HG03558 (cell line): ENCODE data around the gene CERS2.

ENCODE experiments used
- ATAC-seq: cut with Tn5 transposase; IDR thresholded peaks from one replicate; pipeline ENCODE4 v1.9.1; 2021; ENCODE audit warnings: moderate number of reproducible peaks; ENCODE audit not compliant: unreplicated experiment; ENCODE audit errors: extremely low read depth

The CERS2 gene, protein sequence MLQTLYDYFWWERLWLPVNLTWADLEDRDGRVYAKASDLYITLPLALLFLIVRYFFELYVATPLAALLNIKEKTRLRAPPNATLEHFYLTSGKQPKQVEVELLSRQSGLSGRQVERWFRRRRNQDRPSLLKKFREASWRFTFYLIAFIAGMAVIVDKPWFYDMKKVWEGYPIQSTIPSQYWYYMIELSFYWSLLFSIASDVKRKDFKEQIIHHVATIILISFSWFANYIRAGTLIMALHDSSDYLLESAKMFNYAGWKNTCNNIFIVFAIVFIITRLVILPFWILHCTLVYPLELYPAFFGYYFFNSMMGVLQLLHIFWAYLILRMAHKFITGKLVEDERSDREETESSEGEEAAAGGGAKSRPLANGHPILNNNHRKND

DNA sequence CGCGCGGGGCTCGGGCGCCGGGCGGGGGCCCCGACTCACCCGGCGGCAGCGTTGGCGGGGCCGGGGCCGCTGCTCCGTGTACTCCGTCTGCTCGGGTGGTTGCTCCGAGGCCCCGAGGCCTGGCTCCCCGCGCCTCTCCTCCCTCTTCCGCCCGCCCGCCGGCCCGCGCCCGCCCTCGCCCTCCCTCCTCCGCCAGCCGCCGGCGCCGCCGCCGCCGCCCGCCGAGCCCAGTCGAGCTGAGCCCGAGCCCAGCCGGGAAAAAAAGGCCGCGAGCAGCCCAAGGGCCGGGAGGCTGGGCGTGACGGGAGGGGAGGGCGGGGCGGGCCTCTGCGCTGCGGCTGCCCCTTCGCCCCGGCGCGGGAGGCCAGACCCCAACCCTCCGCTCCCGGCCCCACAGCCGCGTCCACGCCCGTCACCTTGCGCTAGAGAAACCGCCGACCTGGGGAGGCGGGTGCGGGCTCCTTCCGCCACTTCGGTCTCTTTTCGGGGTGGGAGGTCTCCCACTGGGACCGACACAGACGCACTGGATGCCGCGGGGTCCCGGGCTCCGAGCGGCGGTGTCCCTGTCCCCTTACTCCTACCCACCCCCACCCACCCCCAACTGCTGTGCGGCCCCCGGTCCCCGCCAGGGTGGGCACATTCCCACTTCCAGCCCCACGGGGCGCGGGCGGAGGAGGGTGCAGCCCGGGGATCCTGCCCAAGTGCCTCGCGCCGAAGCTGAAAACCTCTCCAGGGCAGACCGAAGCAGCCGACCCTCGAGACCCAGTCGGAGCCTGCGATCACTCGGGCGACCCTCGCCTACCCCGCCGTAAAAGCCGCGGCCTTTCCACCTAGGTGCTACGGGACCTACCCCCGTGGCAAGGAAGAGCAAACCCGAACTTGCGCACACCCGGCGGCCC, at the start of gene CERS2:
Gene CERS2 (minus strand): TSS at position 256 of the 899 bp plus-strand sequence. CDS start 5,745 bp downstream, outside the sequence.
- no peak for ATAC-seq

DNA sequence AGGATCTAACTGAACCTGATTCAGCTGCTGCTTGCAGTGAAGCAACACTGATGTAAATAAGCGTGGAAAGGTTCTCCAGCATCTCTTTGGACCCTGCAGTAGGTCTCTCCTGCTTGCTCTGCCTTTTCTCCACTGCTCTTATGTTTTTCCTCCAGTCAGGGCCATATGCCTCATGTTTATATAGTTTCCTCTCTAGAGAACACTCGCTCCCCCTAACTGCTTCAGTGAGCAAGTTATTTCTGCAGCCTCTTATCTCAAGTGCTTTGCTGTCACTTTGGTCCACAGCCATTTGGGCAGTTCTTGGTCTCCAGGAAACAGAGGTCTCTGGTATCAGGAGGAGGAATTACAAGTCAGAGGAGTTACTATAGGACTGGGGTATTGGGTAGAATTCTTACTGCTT, 38.9 kb upstream of the CERS2 start:
- no peak for ATAC-seq

DNA sequence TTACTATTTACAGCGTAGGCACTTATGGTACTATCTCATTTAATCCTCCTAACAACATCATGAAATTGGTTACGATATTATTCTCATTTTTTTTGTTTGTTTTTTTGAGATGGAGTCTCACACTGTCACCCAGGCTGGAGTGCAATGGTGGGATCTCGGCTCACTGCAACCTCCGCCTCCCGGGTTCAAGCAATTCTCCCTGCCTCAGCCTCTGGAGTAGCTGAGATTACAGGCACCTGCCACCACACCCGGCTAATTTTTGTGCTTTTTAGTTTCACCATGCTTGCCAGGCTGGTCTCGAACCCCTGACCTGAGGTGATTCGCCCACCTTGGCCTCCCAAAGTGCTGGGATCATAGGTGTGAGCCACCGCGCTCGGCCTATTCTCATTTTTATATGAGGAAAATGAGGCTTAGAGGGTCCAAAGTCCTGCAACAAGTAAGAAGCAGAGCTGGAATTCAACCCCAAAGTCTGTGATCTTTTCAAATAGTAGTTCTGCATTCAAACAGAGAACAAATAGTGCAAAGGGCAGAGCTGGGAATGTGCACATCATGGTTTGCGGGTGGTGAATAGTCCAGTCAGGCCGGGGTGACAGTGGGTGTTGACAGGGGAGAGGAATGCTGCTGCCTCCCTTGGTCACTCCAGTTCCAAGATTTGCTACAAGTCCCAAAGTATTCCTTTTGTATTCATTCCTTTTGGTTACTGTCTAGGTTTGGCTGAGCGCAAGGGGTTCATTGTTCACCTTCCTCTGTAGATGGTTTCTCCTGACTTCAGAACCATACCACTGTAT, 38.2 kb upstream of the CERS2 start:
- ATAC-seq, result no peak

DNA sequence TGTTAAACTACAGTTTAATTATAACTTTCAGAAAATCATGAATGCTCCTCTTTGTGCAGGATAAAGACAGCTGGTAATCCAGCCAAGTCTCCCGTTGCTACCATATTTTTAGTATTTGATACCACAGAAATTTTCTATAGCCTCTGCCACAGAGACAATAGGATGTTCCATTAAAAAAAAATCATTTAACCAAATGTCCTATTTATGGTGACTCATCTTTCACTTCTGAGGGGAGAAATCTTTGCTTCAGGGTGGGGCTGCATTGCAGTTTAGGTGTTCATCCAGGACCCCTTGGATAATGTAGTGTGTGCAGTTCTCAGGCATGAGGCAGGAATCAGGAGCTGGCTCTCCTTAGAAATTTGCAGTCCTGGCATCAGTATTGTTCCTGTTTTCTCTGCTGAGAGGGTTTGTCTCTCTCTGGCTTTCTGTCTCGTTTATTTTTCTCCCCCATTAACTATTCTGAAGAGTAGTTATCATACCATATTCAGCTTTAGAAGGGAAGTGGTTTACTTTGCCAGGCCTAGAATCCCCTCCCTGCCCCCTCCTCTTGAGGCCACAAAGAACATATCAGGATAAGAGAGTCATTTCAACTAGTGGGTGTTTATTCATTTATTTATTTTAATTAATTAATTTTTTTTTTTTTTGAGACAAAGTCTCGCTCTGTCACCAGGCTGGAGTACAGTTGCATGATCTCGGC, 36.7 kb upstream of the CERS2 start:
- no peak for ATAC-seq

DNA sequence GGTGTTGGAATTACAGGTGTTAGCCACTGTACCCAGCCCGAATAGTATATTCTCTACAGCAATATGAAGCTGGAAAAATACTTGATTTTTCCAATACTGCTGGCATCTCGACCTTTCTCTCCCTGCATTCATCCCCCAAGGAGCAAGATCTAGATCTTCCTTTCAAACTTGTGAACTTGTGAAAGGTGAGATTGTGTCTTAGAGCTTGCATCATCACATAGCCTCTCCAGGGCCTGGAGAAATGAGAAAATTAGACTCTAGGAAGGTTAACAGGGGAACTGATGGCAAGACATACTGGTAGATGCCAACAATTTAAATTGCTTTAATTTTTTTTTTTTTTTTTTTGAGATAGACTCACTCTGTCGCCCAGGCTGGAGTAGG, 35.7 kb upstream of the CERS2 start:
- no peak for ATAC-seq

DNA sequence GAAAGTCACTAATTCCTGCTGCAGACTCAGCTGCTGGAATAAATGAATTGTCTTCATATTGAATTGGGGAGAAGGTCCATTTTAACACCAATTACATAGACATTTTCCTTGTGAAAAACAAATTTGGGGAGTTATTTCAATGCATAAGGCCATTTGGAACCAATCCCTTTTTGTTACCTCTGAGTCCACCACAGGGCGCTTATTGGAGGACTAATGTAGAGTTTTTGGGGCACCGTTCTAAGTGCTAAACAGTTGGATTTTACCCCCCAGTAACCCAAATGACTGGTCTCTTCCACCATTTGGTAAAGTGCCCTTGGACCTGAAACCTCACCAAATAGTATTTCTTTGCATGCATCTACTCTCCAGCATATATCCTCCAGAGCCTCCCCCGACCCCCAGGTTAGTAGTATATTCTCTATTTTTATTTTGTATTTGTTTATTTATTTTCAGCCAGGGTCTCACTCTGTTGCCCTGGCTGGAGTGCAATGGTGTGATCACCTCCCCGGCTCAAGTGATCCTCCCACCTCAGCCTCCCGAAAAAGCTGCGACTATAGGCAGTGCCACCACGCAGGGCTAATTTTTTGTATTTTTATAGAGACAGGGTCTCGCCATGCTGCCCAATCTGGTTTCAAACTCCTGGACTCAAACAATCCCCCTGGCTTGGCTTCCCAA, 35.2 kb upstream of the CERS2 start:
- ATAC-seq, result no peak

DNA sequence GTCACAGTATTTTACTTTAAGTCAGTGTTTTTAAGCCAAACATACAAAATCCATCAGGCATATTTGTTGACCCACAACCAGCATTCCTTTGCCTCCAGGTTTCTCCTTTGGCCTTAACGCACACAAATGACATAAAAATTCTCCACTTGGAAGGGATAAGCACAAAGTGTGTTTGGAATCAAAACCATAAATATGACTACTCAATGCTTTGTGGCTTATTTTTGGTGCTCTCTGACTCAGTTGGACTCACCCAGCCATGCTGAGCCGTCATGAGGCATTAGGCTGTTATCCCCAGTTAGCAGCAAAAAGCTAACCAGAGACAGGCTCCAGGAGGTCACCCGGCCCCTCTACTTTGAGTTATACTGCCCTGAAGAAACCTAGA, 34.6 kb upstream of the CERS2 start:
- ATAC-seq, result no peak

DNA sequence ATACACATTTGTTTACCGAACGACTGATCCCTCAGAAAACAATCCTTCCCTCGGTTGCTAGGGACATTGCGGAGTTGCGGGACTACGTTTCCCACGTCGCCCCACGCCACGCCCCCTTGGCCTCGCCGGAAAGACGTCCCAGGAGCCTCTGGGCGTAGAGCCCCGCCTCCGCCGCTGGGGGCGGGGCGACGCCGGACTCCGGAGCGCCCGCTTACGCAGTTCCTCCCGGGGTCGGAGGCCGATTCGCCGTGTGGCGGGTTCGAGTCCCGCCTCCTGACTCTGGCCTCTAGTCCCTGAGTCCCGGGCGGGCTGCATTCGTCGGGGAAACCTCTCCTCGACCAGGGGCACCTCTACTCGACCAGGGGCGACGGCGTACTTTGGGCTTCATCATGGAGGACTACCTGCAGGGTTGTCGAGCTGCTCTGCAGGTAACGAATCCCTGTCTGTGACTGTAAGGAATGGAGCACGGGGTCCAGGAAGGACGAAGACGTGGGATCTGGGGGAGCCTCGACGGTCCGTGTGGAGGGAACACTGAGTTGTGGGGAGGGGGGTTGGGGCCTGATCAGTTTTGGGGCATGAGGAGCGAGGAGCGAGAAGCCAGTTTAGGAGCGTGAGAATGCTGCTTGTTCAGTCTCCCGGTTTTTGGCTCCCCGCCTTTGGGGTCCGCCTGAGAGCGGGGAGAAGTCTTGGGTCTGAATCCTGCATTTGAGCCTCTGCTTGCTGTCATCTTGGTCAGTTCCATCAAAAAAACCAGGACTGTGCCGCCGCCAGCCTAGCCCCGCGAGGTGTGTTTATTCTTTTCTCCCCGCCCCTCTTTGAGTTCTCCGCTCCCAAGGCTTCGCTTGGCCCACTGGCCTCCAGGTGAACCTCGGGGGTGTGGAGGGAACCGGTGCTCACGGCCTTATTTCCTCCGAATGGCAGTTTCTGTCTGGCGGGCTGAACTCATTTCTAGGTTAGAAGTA, 33.9 kb upstream of the CERS2 start, which contains the start of gene PRUNE1:
Gene PRUNE1 (plus strand): TSS at position 206 of the 962 bp plus-strand sequence. CDS start 184 bp downstream, at position 390.
- ATAC-seq, result no peak

DNA sequence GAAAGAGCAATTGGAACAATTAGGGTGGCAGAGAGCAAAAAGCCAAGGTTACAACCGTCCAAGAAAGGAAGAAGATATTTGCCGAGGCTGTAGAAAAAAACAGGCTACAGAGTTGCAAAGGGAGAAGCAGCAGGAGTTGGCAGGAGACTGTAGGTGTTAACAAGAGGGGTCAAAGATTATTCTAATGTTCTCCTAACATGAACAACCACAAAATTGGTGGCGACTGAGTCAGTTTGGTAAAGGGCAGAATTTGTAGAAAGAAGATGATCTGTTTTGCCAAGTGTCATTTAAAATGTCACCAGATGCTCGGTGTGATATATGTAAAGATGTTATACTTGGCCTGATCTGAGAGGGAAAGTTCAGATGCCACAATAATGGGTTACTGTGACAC, 33.2 kb upstream of the CERS2 start:
- ATAC-seq, result no peak

DNA sequence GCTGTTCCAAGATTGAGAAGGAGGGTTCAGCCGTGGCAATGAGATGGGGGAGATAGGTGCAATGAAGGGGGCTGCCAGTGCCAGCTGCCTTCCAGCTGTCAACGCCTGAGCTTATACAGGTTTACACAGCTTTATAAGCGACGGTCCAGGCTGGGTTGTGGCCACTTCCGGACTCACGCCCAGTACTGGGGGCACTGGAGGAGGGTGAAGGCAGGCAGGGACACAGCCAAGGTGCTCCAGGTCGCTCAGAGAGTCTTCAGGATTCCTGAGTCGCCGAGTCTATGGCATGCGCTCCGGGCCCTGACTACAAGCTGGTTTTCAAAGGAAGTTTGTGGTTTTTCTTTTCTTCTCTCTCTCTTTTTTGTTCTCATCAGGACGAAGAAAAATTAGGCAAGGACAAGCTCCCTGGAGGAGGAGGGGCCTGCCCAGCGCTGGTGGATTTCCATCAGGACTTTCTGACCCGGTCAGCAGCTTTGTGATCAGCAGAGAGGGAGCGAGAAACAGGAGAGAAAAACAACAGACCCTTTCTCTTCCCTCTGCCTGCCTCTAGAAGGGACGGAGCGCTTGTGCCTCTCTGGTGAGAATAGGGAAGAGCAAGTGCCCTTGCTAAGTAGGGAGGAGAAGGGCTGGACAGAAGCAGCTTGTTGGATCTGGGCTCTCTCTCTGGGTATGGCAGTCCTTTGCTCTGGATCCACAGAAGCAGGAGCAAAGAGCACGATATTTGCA, 31.9 kb upstream of the CERS2 start, which contains the start of gene MINDY1:
Gene MINDY1 (minus strand): TSS at position 576 of the 726 bp plus-strand sequence. CDS start 4,285 bp downstream, outside the sequence.
- no peak for ATAC-seq

DNA sequence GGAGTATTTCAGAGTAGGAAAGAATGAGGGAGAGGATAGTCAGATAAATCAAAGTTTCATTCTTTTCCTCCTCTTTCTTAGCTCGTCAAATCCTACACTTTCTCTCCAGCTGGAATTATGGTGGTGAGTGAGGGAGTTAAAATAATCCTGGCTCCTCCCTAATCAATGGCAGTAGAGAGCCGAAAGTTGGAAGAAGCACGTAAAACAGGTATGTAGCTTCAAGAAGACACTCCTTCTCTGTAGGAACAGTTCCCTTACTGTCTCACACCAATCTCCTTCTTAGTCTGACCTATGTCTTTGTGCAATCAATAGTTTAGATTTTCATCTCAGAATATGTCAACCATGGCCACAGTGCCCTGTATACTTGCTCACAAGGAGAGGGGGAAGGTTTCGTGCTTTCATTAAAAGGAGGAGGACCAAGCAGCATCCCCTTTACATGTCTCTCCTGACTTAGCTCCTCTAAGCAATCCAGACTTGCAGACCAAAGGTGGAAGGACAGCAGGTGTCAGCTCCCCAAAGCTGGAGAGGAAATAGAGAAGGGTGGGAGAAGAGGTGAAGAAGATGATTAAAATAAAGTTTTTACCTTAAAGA, 31.2 kb upstream of the CERS2 start:
- no peak for ATAC-seq

DNA sequence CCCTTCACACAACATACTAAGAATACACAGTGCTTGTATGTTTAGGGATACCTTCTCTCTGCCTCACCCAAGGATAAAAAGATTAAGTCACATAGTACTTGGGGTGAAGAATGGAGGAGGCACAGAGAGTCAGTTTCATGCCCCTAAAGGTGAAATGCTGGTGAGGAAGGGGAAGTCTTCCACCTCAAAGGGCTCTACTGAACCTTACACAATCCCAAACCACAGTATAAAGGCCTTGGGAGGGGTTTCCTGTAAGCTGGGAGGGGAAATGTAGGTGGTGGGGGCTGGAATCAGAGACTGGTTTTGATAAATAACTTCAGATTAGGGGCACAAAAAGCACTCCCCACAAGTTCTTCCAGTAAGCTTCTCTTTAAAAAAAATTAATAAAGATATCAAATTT, 28.5 kb upstream of the CERS2 start:
- ATAC-seq, result no peak

DNA sequence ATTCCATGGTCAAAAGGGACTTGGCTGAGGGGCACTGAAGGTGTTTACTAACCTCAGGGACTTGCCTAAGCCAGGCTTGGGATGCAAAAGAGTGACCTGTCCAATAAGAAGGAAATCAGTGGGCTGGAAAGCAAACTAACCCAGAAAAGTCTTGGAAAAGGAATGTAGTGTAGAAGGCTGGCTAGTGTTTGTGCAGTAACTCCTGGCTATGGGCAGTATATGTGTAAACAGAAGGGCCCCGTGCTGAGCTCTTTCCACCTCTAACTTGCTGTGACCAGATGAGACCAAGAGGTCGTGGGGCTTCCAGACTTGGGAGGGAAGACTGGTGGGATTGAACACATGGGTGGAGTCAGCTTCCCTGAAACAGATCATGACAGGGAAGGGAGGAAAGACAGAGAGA, 28.0 kb upstream of the CERS2 start:
- no peak for ATAC-seq

DNA sequence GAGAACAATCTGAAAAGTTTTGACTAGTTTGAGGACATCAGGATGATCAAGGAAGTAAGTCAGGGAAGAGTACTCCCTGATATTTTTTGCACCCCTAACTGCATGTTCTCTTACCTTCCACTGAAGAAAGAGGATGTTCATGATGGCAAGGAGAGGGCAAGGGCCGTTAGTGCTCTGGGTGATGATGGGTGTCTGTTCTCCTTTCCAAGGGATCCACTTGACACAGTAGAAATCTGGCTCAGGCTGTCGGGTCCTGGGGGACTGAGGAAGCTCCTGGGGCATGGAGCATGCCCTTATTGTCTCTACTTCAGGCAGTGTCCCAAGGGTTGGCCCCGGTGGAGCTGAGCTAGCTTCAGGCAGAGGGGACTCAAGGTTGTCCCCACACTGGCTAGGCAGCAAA, 27.4 kb upstream of the CERS2 start:
- no peak for ATAC-seq

DNA sequence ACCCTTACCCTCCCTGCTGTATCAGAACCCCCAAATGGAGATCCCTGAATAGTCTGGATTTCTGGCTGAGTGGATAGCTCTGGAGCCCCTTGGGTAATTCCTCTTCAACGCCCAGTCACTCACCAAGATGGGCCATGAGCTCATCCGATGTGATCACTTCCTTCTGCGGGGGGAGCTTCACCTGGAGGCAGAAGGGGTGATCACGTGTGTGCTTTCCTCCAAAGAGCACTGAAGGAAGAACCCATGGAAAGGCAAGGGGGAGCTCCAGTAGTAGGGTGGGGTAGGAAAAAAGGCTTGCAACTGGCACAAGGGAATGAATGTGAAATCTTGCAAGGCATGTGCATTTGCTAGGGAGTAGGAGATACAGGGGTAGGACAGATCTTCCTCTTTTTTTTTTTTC, 27.0 kb upstream of the CERS2 start:
- no peak for ATAC-seq

DNA sequence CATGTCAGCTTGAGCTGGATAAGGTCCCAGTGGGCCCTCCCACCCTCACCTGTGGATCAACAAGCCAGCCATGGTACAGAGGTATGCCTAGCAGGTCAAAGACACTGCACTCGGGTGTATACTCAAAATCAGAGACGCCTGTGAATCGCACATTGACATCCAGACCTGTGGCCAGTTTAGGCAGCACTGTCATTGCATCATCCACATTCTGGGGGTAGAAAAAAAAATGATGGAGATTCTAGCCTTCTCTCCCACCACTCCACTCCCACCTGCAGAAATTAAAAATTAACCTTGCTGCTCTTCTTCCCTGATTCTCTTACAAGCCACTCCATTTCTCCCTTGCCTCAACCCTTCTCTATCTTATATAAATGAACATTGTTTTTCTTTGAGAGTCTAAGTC, 25.8 kb upstream of the CERS2 start:
- no peak for ATAC-seq

DNA sequence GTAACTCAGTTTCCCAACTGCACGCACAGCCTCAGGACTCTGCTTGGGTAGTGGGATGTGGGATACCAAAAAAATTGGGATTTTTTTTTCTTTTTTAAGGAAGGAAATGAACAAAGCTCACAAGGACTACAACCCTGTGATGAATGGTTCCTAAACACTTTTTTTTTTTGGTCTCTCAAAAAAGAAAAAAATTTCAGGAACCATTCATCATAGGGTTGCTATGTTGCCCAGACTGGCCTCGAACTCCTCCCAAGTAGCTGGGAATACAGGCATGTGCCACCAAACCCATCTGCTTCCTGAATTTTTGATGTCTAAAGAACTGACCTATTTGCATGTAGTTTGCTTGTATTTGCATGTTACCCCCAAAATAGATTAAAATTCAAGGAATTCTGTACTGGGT, 25.3 kb upstream of the CERS2 start:
- no peak for ATAC-seq
